Ovary (tissue), 3 donors: ENCODE results near the gene KCNJ5.

ENCODE experiments used
- EP300 ChIP-seq: sonication (generic); formaldehyde crosslinking; IDR thresholded peaks from one replicate; pipeline ENCODE4 v1.6.1; 2017; ENCODE audit warnings: antibody characterized with exemption
- POLR2A ChIP-seq: fragments of 450-650 bp; IDR thresholded peaks from one replicate; pipeline ENCODE4 v1.6.1; 2017; ENCODE audit warnings: antibody characterized with exemption, mild to moderate bottlenecking, moderate library complexity
- TF ChIP-seq, protein P1 (sequence below), 3 donors: fragments of 450-650 bp in 2 of 3; fragments of 200-600 bp in 1 of 3; IDR thresholded peaks; one replicate each; pipeline versions ENCODE4 v1.5.1 to v1.8.0; 2016 to 2022; ENCODE audit warnings: antibody characterized with exemption in 3 of 3, mild to moderate bottlenecking in 1 of 3
- donor health status: DM: no; HTN: no; CAD: no.

DNA sequence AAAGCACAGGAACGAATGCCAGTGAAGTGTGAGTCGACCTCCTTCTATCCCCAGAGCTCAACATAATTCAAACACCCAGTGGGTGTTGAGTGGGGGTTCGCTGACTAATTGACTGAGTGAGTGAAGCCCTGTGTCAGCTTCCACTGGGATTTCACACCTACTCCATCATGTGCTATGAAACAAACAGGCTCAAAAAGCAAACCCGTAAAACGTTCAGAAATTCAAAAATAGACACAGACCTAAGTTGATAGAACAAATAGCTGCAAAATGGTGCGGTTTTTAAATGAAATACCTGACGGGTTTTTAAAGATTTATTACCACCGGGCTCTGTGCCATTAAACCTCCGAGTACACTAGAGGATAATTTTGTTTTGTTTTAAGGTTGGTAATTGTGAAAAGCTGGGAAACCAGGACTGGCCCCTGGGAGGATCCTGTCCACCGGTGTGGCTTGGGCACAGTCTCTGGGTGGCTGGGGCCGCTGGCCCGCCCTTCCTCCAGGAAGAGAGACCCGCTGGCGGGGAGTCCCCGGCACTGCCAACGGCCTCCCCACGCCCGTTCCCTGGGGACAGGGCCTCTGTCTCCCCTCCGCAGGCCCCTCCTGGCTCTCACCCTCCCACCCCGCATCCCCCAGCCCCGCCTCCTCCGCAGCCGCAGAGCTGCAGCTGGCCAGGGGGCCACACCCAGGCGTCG lies 13.6 kb downstream of the KCNJ5 start:
- TF ChIP-seq, protein P1, sequence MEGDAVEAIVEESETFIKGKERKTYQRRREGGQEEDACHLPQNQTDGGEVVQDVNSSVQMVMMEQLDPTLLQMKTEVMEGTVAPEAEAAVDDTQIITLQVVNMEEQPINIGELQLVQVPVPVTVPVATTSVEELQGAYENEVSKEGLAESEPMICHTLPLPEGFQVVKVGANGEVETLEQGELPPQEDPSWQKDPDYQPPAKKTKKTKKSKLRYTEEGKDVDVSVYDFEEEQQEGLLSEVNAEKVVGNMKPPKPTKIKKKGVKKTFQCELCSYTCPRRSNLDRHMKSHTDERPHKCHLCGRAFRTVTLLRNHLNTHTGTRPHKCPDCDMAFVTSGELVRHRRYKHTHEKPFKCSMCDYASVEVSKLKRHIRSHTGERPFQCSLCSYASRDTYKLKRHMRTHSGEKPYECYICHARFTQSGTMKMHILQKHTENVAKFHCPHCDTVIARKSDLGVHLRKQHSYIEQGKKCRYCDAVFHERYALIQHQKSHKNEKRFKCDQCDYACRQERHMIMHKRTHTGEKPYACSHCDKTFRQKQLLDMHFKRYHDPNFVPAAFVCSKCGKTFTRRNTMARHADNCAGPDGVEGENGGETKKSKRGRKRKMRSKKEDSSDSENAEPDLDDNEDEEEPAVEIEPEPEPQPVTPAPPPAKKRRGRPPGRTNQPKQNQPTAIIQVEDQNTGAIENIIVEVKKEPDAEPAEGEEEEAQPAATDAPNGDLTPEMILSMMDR (IDR thresholded peaks at IDR 0.05), result no peak
- TF ChIP-seq POLR2A, result no peak
- no peak for TF ChIP-seq EP300
